Naive thymus-derived CD4-positive, alpha-beta T cell (primary cell): ENCODE measurements around the gene TMEM198. TPM values are rescaled to one million over a fixed set of nuclear protein-coding genes. Genes with fewer than 3 reads are reported as not detected.

Experiments
- ATAC-seq: fragments of 150-1000 bp; cut with Tn5 transposase; 2 replicates; pipeline ENCODE4 v1.10.0; 2021; ENCODE audit warnings: mild to moderate bottlenecking, moderate library complexity
- CTCF ChIA-PET: fragments of 350-600 bp; sonication (Branson Sonifier 250); formaldehyde crosslinking; loops from one replicate; lab custom pipeline; 2021; ENCODE audit warnings: antibody characterized with exemption; lab: Charles Lee
- POLR2A ChIA-PET: fragments of 350-600 bp; sonication (Branson Sonifier 250); formaldehyde crosslinking; loops from one replicate; lab custom pipeline; 2021; ENCODE audit warnings: antibody characterized with exemption, inconsistent platforms; lab: Charles Lee
- DNase-seq, 9 donors: peaks; one replicate each; pipeline versions ENCODE4 v3.0.0 to v3.0.0-alpha.2; 2020 to 2022; ENCODE audit warnings: mixed read lengths in 1 of 9
- H3K27ac ChIP-seq: one replicate; pipeline ENCODE4 v1.7.0; 2013; ENCODE audit warnings: mild to moderate bottlenecking, low read depth, low read length, moderate library complexity
- H3K27me3 ChIP-seq, 2 donors: one replicate each; pipeline ENCODE4 v1.7.0; 2013; ENCODE audit warnings: low read length in 2 of 2, mild to moderate bottlenecking in 2 of 2, moderate library complexity in 2 of 2; ENCODE audit not compliant: control insufficient read depth in 2 of 2, insufficient read depth in 2 of 2
- H3K36me3 ChIP-seq, 3 experiments: 1 replicate in 2 of 3; 2 replicates in 1 of 3; pipeline ENCODE4 v1.7.0; 2013; ENCODE audit warnings: low read length in 3 of 3, mild to moderate bottlenecking in 3 of 3, moderate library complexity in 1 of 3; ENCODE audit not compliant: insufficient read depth in 3 of 3, control insufficient read depth in 2 of 3
- H3K4me1 ChIP-seq, 2 donors: one replicate each; pipeline ENCODE4 v1.7.0; 2013; ENCODE audit warnings: low read length in 2 of 2, mild to moderate bottlenecking in 2 of 2, moderate library complexity in 1 of 2; ENCODE audit not compliant: control insufficient read depth in 2 of 2, insufficient read depth in 2 of 2
- H3K4me3 ChIP-seq: 2 replicates; pipeline ENCODE4 v1.7.0; 2013; ENCODE audit warnings: mild to moderate bottlenecking, low read length
- H3K9me3 ChIP-seq, 3 experiments: 1 replicate in 2 of 3; 2 replicates in 1 of 3; pipeline ENCODE4 v1.7.0; 2013; ENCODE audit warnings: low read length in 3 of 3; ENCODE audit not compliant: control insufficient read depth in 2 of 3
- H3K27ac Mint-ChIP-seq, 9 donors: one replicate each; pipeline ENCODE4 v1.8.0; 2020 to 2022; ENCODE audit warnings: mixed read lengths in 9 of 9, mild to moderate bottlenecking in 8 of 9, moderate library complexity in 5 of 9, inconsistent platforms in 2 of 9
- H3K27me3 Mint-ChIP-seq, 5 donors: one replicate each; pipeline ENCODE4 v1.8.0; 2021 to 2022; ENCODE audit warnings: mixed read lengths in 5 of 5, mild to moderate bottlenecking in 1 of 5
- H3K36me3 Mint-ChIP-seq, 5 donors: one replicate each; pipeline ENCODE4 v1.8.0; 2020 to 2022; ENCODE audit warnings: mixed read lengths in 5 of 5, mild to moderate bottlenecking in 3 of 5, inconsistent platforms in 1 of 5
- H3K4me1 Mint-ChIP-seq, 7 donors: one replicate each; pipeline ENCODE4 v1.8.0; 2020 to 2022; ENCODE audit warnings: mixed read lengths in 7 of 7, mild to moderate bottlenecking in 3 of 7, inconsistent platforms in 1 of 7
- H3K4me3 Mint-ChIP-seq, 10 donors: one replicate each; pipeline ENCODE4 v1.8.0; 2020 to 2022; ENCODE audit warnings: mild to moderate bottlenecking in 10 of 10, mixed read lengths in 10 of 10, moderate library complexity in 6 of 10, inconsistent platforms in 2 of 10
- H3K9me3 Mint-ChIP-seq, 11 donors: one replicate each; pipeline ENCODE4 v1.8.0; 2020 to 2022; ENCODE audit warnings: mixed read lengths in 11 of 11, mild to moderate bottlenecking in 4 of 11, inconsistent platforms in 1 of 11, moderate library complexity in 1 of 11
- intact Hi-C, 2 donors: fragments of 100-400 bp; cut with micrococcal nuclease; formaldehyde crosslinking; loops; one replicate each; pipeline ENCODE4 v1.15.1; 2023
- polyA plus RNA-seq, 2 donors: library from polyadenylated mRNA; unstranded; fragments of 300-500 nt; fragmentation: Illumina TruSeq; gene quantifications; one replicate each; pipeline ENCODE4 v1.2.3, GENCODE V29; 2021
- total RNA-seq, 6 experiments: library from RNA in 5 of 6; stranded (reverse) in 5 of 6; gene quantifications; 1 replicate in 5 of 6; 2 replicates in 1 of 6; pipeline ENCODE4 v1.2.3 and lab custom pipeline; 2021 to 2026

Gene TMEM198
- total and polyA plus RNA-seq, 7 experiments from 2014 or later, result 0.45 to 0.69 (median 0.50) TPM; not detected in 3

GRCh38 chr2:219544567-219544966, 739 bp downstream of the TMEM198 start:
- Histone ChIP-seq H3K36me3 (no peaks in the 10 kb centered on the region), H3K4me1 (peaks cover 10 to 12% of the 10 kb centered on the region in 2 donors), H3K27ac (no peak overlapping the region), H3K4me3 (no peak overlapping the region), H3K9me3 (no peaks in the 10 kb centered on the region), H3K27me3 (no peaks in the 10 kb centered on the region)
- CTCF ChIA-PET, result interaction anchor here (1.8 to 6.2 kb wide), 2 partner anchors 48 to 99 kb away, joined by 5 to 47 read pairs; a partner anchor contains a TSS
- Mint-ChIP-seq H3K27ac (peak overlapping the region in 8 of 9 donors; percentile 40 to 90 (median 74)), H3K4me1 (peaks cover 18 to 30% (median 25%) of the 10 kb centered on the region in 7 donors), H3K9me3 (peaks cover 0 to 3% (median 0%) of the 10 kb centered on the region in 11 donors), H3K36me3 (peaks cover 0 to 4% (median 0%) of the 10 kb centered on the region in 5 donors), H3K27me3 (peaks cover 0 to 21% (median 12%) of the 10 kb centered on the region in 5 donors), H3K4me3 (peak overlapping the region; percentile 74 to 92 (median 87))
- POLR2A ChIA-PET, result no interaction called here
- DNase-seq (no peak), ATAC-seq (no peak)
- intact Hi-C loops, result loop anchor here (1.0 to 5.0 kb wide), 9 partner anchors 252 to 1932 kb away; partner anchors contain the start of genes DNAJB2 (in 2 of the 2), CNOT9 (in 1 of the 2), CTDSP1 (in 1 of the 2) and NHEJ1 (in 1 of the 2)

DNA sequence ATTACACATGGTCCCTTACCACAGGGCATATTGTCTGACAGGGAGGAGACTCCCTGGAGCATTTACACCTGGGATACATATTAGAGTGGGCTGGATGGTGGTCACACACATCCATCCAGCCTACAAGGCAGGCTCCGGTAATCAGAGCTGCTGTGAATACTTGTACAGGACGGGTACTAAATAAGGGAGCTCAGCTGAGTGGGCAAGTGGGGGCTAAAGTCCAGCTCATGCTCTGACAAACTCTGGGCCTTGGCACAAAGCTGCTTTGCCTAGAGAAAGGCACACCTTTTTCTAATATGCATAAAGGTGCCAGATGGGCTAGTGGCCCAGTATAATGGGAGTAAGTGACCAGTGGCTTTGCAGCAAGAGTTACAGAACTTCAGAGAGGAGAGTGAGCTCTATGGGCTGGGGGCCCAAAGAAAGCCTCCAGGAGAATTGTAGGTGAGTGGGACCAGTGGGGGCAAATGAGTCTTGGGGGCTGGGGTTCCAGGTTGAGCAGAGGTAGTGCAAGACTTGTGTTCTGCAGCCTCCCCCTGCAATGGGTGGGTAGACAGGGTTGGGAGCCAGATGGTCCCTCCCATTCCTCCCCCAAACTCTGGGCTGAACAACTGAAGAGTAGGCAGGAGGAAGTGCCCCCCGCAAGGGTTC, 1.6 kb downstream of the TMEM198 start:
- Histone ChIP-seq H3K27me3 (no peaks in the 10 kb centered on the region), H3K4me1 (peaks cover 10 to 12% of the 10 kb centered on the region in 2 donors), H3K27ac (no peak overlapping the region), H3K9me3 (no peaks in the 10 kb centered on the region), H3K4me3 (no peak overlapping the region), H3K36me3 (no peaks in the 10 kb centered on the region)
- CTCF ChIA-PET, result interaction anchor here (1.8 to 6.2 kb wide), 2 partner anchors 49 to 98 kb away, joined by 5 to 47 read pairs; a partner anchor contains a TSS
- peak overlapping the region in 2 of 9 donors; percentile 76 to 78 for H3K27ac Mint-ChIP-seq
- peaks cover 0 to 3% (median 0%) of the 10 kb centered on the region in 11 donors for H3K9me3 Mint-ChIP-seq
- peaks cover 18 to 30% (median 25%) of the 10 kb centered on the region in 7 donors for H3K4me1 Mint-ChIP-seq
- H3K27me3 Mint-ChIP-seq, result peaks cover 0 to 25% (median 13%) of the 10 kb centered on the region in 5 donors
- DNase-seq, result no peak
- no peak for ATAC-seq
- H3K36me3 Mint-ChIP-seq, result peaks cover 0 to 4% (median 0%) of the 10 kb centered on the region in 5 donors
- intact Hi-C loops, result no loop called here
- POLR2A ChIA-PET, result interaction anchor here (0.5 kb wide), 1 partner anchor 334 kb away, joined by 3 read pairs; no protein-coding TSS in a partner anchor
- peak overlapping the region in 5 of 10 donors; percentile 31 to 92 (median 89) for H3K4me3 Mint-ChIP-seq

DNA sequence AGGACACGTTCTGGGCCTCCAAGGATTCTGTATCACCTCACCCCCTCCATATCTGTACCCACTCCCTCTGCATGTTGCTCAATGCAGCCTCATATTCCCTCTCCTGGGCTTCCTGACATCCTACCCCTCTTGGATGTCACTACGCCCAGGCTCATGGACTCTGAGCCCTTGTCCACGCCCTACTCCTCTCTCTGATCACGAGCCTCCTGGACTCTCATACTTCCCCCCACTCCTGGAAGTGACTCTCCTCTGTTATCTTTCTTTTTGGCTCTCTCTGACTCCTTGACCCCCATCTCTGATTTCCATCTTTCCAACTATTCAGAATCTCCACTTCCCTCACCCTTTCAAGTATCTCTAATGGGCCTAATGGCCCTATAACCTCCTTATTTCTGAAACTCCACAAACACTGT, 2.1 kb downstream of the TMEM198 start:
- CTCF ChIA-PET, result no interaction called here

GRCh38 chr2:219547621-219548020, 3.8 kb downstream of the TMEM198 start:
- Mint-ChIP-seq H3K27ac (no peak overlapping the region), H3K36me3 (no peaks in the 10 kb centered on the region), H3K4me1 (peaks cover 16 to 25% (median 19%) of the 10 kb centered on the region in 7 donors), H3K27me3 (peaks cover 0 to 40% (median 21%) of the 10 kb centered on the region in 5 donors), H3K9me3 (peaks cover 0 to 3% (median 0%) of the 10 kb centered on the region in 11 donors), H3K4me3 (no peak overlapping the region)
- ChIA-PET POLR2A (no interaction called here), CTCF (no interaction called here)
- ATAC-seq, result no peak
- H3K9me3 ChIP-seq, result no peaks in the 10 kb centered on the region
- H3K27ac ChIP-seq, result no peak overlapping the region
- peaks cover 8% of the 10 kb centered on the region in 2 donors for H3K4me1 ChIP-seq
- H3K4me3 ChIP-seq, result no peak overlapping the region
- H3K36me3 ChIP-seq, result no peaks in the 10 kb centered on the region
- no peak for DNase-seq
- peaks cover 0 to 5% of the 10 kb centered on the region in 2 donors for H3K27me3 ChIP-seq
- intact Hi-C loops, result no loop called here

More for the DNA sequence above, 2.1 kb downstream of the TMEM198 start:
- Mint-ChIP-seq H3K27ac (no peak overlapping the region), H3K4me1 (peaks cover 20 to 30% (median 25%) of the 10 kb centered on the region in 7 donors), H3K27me3 (peaks cover 0 to 31% (median 18%) of the 10 kb centered on the region in 5 donors), H3K4me3 (peak overlapping the region in 5 of 10 donors; percentile 15 to 39 (median 25)), H3K36me3 (peaks cover 0 to 2% (median 0%) of the 10 kb centered on the region in 5 donors), H3K9me3 (peaks cover 0 to 3% (median 0%) of the 10 kb centered on the region in 11 donors)
- no peak for ATAC-seq
- POLR2A ChIA-PET, result no interaction called here
- Histone ChIP-seq H3K4me3 (no peak overlapping the region), H3K9me3 (no peaks in the 10 kb centered on the region), H3K27ac (no peak overlapping the region), H3K4me1 (peaks cover 10 to 12% of the 10 kb centered on the region in 2 donors), H3K27me3 (no peaks in the 10 kb centered on the region), H3K36me3 (no peaks in the 10 kb centered on the region)
- intact Hi-C loops, result no loop called here
- DNase-seq, result no peak

DNA sequence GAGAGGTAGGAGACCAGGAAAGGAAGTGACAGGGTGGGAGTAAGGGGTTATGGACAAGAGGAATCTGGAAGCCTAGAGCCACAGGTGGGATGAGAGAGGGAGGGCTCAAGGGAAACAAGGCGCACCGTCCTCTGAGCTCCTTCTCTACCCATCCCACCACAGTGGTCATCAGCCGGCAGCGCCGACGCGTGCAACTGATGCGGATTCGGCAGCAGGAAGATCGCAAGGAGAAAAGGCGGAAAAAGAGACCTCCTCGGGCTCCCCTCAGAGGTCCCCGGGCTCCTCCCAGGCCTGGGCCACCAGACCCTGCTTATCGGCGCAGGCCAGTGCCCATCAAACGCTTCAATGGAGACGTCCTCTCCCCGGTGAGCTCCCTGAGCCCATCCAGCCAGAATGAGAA, 5.2 kb downstream of the TMEM198 start:
- Histone ChIP-seq H3K36me3 (no peaks in the 10 kb centered on the region), H3K4me1 (peaks cover 5 to 13% of the 10 kb centered on the region in 2 donors), H3K27me3 (peaks cover 2 to 14% of the 10 kb centered on the region in 2 donors), H3K9me3 (no peaks in the 10 kb centered on the region), H3K27ac (no peak overlapping the region), H3K4me3 (no peak overlapping the region)
- POLR2A ChIA-PET, result interaction anchor here (1.4 kb wide), 1 partner anchor 11 kb away, joined by 3 read pairs; no protein-coding TSS in a partner anchor
- CTCF ChIA-PET, result no interaction called here
- Mint-ChIP-seq H3K4me3 (peak overlapping the region in 1 of 10 donors; percentile 8), H3K9me3 (peaks cover 0 to 3% (median 0%) of the 10 kb centered on the region in 11 donors), H3K27me3 (peaks cover 0 to 50% (median 23%) of the 10 kb centered on the region in 5 donors), H3K4me1 (peaks cover 14 to 28% (median 19%) of the 10 kb centered on the region in 7 donors), H3K36me3 (no peaks in the 10 kb centered on the region), H3K27ac (no peak overlapping the region)
- intact Hi-C loops, result no loop called here
- DNase-seq (no peak), ATAC-seq (no peak)

DNA sequence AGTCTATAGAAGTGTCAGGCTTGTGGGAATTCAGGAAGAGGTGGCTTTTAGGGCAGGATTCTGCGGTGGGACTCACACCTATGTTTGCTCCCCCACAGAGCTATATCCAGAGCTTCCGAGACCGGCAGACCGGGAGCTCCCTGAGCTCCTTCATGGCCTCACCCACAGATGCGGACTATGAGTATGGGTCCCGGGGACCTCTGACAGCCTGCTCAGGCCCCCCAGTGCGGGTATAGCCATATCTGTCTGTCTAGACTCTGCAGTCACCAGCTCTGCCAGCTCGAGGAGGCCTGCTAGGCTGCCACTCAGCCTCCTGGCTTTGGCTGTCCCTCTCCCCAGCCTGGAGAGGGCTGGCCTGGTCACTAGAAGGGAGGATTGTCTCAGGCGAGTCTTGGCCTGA, 5.8 kb downstream of the TMEM198 start:
- ATAC-seq, result no peak
- Histone ChIP-seq H3K4me1 (peaks cover 5 to 13% of the 10 kb centered on the region in 2 donors), H3K9me3 (no peaks in the 10 kb centered on the region), H3K27ac (no peak overlapping the region), H3K36me3 (no peaks in the 10 kb centered on the region), H3K27me3 (peaks cover 3 to 17% of the 10 kb centered on the region in 2 donors), H3K4me3 (no peak overlapping the region)
- no peaks in the 10 kb centered on the region for H3K9me3 Mint-ChIP-seq
- ChIA-PET CTCF (no interaction called here), POLR2A (interaction anchor here (1.4 kb wide), 1 partner anchor 10 kb away, joined by 3 read pairs; no protein-coding TSS in a partner anchor)
- H3K4me1 Mint-ChIP-seq, result peaks cover 8 to 24% (median 13%) of the 10 kb centered on the region in 7 donors
- intact Hi-C loops, result no loop called here
- H3K27ac Mint-ChIP-seq, result no peak overlapping the region
- no peaks in the 10 kb centered on the region for H3K36me3 Mint-ChIP-seq
- peaks cover 0 to 47% (median 26%) of the 10 kb centered on the region in 5 donors for H3K27me3 Mint-ChIP-seq
- no peak overlapping the region for H3K4me3 Mint-ChIP-seq
- DNase-seq, result no peak
